ENCODE results near the gene DST. TPM values are rescaled to one million over a fixed set of nuclear protein-coding genes. Genes with fewer than 3 reads are reported as not detected.

Gene DST
- total RNA-seq, 2 donors from 2014 or later: 443 to 489 TPM

- no peak for ATAC-seq (ENCODE audit: insufficient number of reproducible peaks, low FRiP score, low read depth)
- Histone ChIP-seq H3K4me3 (no peak overlapping the region), H3K27ac (peak overlapping the region; percentile 33 to 69), H3K9me3 (peaks cover under 1% of the 10 kb centered on the region), H3K27me3 (replicated peaks; ENCODE audit: insufficient read depth) (no peaks in the 10 kb centered on the region), H3K36me3 (no peaks in the 10 kb centered on the region), H3K4me1 (ENCODE audit: control insufficient read depth in 1 of 2, low read depth in 2 of 2) (peaks cover 10 to 64% of the 10 kb centered on the region in 2 donors)
- DNase-seq (ENCODE audit: low spot score): no peak
- no peak for TF ChIP-seq CTCF (IDR thresholded peaks at IDR 0.05)
Measured at GRCh38 chr6:56444855-56445254, 197.8 kb downstream of the DST start.

GRCh38 chr6:56440551-56440981 is 202.1 kb downstream of the DST start:
- no peak overlapping the region for H3K4me3 ChIP-seq
- TF ChIP-seq CTCF (IDR thresholded peaks at IDR 0.05): no peak
- H3K36me3 ChIP-seq: no peaks in the 10 kb centered on the region
- H3K9me3 ChIP-seq: peaks cover 4% of the 10 kb centered on the region
- DNase-seq (ENCODE audit: low spot score) (no peak), ATAC-seq (ENCODE audit: insufficient number of reproducible peaks, low FRiP score, low read depth) (no peak)
- H3K27me3 ChIP-seq (replicated peaks; ENCODE audit: insufficient read depth): no peaks in the 10 kb centered on the region
- no peak overlapping the region for H3K27ac ChIP-seq
- H3K4me1 ChIP-seq (ENCODE audit: control insufficient read depth in 1 of 2, low read depth in 2 of 2): peaks cover 6 to 50% of the 10 kb centered on the region in 2 donors

GRCh38 chr6:56437171-56437900 is 205.4 kb downstream of the DST start:
- no peak overlapping the region for H3K27ac ChIP-seq
- H3K36me3 ChIP-seq: no peaks in the 10 kb centered on the region
- no peak overlapping the region for H3K4me3 ChIP-seq
- no peak for ATAC-seq (ENCODE audit: insufficient number of reproducible peaks, low FRiP score, low read depth)
- no peak for DNase-seq (ENCODE audit: low spot score)
- TF ChIP-seq CTCF (IDR thresholded peaks at IDR 0.05): no peak
- peaks cover 0 to 27% of the 10 kb centered on the region in 2 donors for H3K4me1 ChIP-seq (ENCODE audit: control insufficient read depth in 1 of 2, low read depth in 2 of 2)
- peaks cover 4% of the 10 kb centered on the region for H3K9me3 ChIP-seq
- no peaks in the 10 kb centered on the region for H3K27me3 ChIP-seq (replicated peaks; ENCODE audit: insufficient read depth)

GRCh38 chr6:56435754-56436153 is 206.9 kb downstream of the DST start:
- Histone ChIP-seq H3K36me3 (no peaks in the 10 kb centered on the region), H3K9me3 (peaks cover 4% of the 10 kb centered on the region), H3K27ac (no peak overlapping the region), H3K27me3 (replicated peaks; ENCODE audit: insufficient read depth) (no peaks in the 10 kb centered on the region), H3K4me1 (ENCODE audit: control insufficient read depth in 1 of 2, low read depth in 2 of 2) (peaks cover 0 to 24% of the 10 kb centered on the region in 2 donors), H3K4me3 (no peak overlapping the region)
- ATAC-seq (ENCODE audit: insufficient number of reproducible peaks, low FRiP score, low read depth) (no peak), DNase-seq (ENCODE audit: low spot score) (no peak)
- TF ChIP-seq CTCF (IDR thresholded peaks at IDR 0.05): no peak

- ATAC-seq (ENCODE audit: insufficient number of reproducible peaks, low FRiP score, low read depth) (no peak), DNase-seq (ENCODE audit: low spot score) (no peak)
- Histone ChIP-seq H3K27me3 (replicated peaks; ENCODE audit: insufficient read depth) (no peaks in the 10 kb centered on the region), H3K27ac (no peak overlapping the region), H3K36me3 (no peaks in the 10 kb centered on the region), H3K4me3 (no peak overlapping the region), H3K9me3 (peaks cover 4% of the 10 kb centered on the region), H3K4me1 (ENCODE audit: control insufficient read depth in 1 of 2, low read depth in 2 of 2) (peaks cover 0 to 20% of the 10 kb centered on the region in 2 donors)
- no peak for TF ChIP-seq CTCF (IDR thresholded peaks at IDR 0.05)
Measured at GRCh38 chr6:56435326-56435725, 207.4 kb downstream of the DST start.

Data from thoracic aorta (tissue), 2 donors.